K562 (cell line): Measurements from ENCODE around the gene DAPK1. TPM values are rescaled to one million over a fixed set of nuclear protein-coding genes. Genes with fewer than 3 reads are reported as not detected.

Source experiments
- ATAC-seq: fragments of 200-7000 bp; cut with Tn5 transposase; 3 replicates; pipeline ENCODE4 v1.9.1; 2020; ENCODE audit warnings: moderate library complexity
- BruUV-seq: library from RNA; stranded (reverse); fragments of 400-500 nt; replicated peaks from 2 replicates; lab custom pipeline; 2021; lab: Mats Ljungman, UMichigan
- CTCF ChIA-PET: fragments of 300-600 bp; formaldehyde crosslinking; extraction: SDS; loops from one replicate; lab custom pipeline; 2021; ENCODE audit warnings: low intra/inter-chr PET ratio; lab: Yijun Ruan, JAX
- POLR2A ChIA-PET: fragments of 300-600, 350-650 bp; sonication (Branson Sonifier 250); formaldehyde crosslinking; extraction: SDS; loops from one replicate; lab custom pipeline; 2021; ENCODE audit warnings: antibody characterized with exemption, inconsistent platforms; lab: Yijun Ruan, JAX
- DNase-seq, 4 experiments: peaks; one replicate each; pipeline versions ENCODE4 v3.0.0 to v3.0.0-alpha.2; 2011 to 2018; ENCODE audit warnings: low spot score in 3 of 4, mixed read lengths in 3 of 4; ENCODE audit errors: extremely low read depth in 1 of 4
- FAIRE-seq: peaks from 2 replicates; lab custom pipeline; 2011; peaks lifted over from hg19 to GRCh38; lab: Jason Lieb, UNC
- H2AFZ ChIP-seq: 2 replicates; pipeline ENCODE4 v1.6.0; 2011; ENCODE audit warnings: low read depth, low read length, control low read depth, inconsistent platforms
- H3K27ac ChIP-seq: fragments of 200-600 bp; 3 replicates; pipeline ENCODE4 v1.8.0; 2011; ENCODE audit warnings: low read depth, mild to moderate bottlenecking, control low read depth, inconsistent platforms, low read length, moderate library complexity, mixed read lengths; ENCODE audit errors: extremely low read depth
- H3K27me3 ChIP-seq, 2 experiments: fragments of 300-600 bp in 1 of 2; 2 replicates in 1 of 2; 3 replicates in 1 of 2; pipeline versions ENCODE4 v1.6.0 to v1.8.0; 2011; ENCODE audit warnings: inconsistent platforms in 2 of 2, low read length in 2 of 2, mild to moderate bottlenecking in 1 of 2, mixed read lengths in 1 of 2, moderate library complexity in 1 of 2; ENCODE audit not compliant: control insufficient read depth in 2 of 2, insufficient read depth in 2 of 2
- H3K36me3 ChIP-seq: fragments of 300-600 bp; 3 replicates; pipeline ENCODE4 v1.8.0; 2011; ENCODE audit warnings: mild to moderate bottlenecking, low read length, inconsistent platforms; ENCODE audit not compliant: control insufficient read depth, insufficient read depth
- H3K4me1 ChIP-seq, 2 experiments: fragments of 200-600 bp in 1 of 2; replicated peaks in 1 of 2; 2 replicates in 1 of 2; 3 replicates in 1 of 2; pipeline versions ENCODE4 v1.5.1 to v1.8.0; 2011; ENCODE audit warnings: inconsistent platforms in 2 of 2, low read length in 2 of 2, mild to moderate bottlenecking in 1 of 2, mixed read lengths in 1 of 2, moderate library complexity in 1 of 2; ENCODE audit not compliant: control insufficient read depth in 2 of 2, insufficient read depth in 2 of 2
- H3K4me2 ChIP-seq: 2 replicates; pipeline ENCODE4 v1.6.1; 2011; ENCODE audit warnings: low read length, control low read depth, inconsistent platforms, mixed read lengths; ENCODE audit not compliant: insufficient read depth
- H3K4me3 ChIP-seq: fragments of 200-600 bp; sonication (generic), shearing (Covaris generic); 2 replicates; pipeline ENCODE4 v1.5.1; 2016; ENCODE audit warnings: control low read depth, inconsistent platforms
- H3K79me2 ChIP-seq: fragments of 200-600 bp; 3 replicates; pipeline ENCODE4 v1.8.0; 2011; ENCODE audit warnings: low read length, inconsistent platforms; ENCODE audit not compliant: control insufficient read depth, insufficient read depth
- H3K9ac ChIP-seq, 2 experiments: 2 replicates each; pipeline versions ENCODE4 v1.6.0 to v1.6.1; 2011; ENCODE audit warnings: low read depth in 2 of 2, low read length in 2 of 2, control low read depth in 1 of 2, inconsistent platforms in 1 of 2, mild to moderate bottlenecking in 1 of 2, mixed read lengths in 1 of 2; ENCODE audit not compliant: insufficient read depth in 1 of 2
- H3K9me1 ChIP-seq: one replicate; pipeline ENCODE4 v1.6.0; 2011; ENCODE audit warnings: inconsistent platforms, mild to moderate bottlenecking, low read length, moderate library complexity; ENCODE audit not compliant: control insufficient read depth, insufficient read depth
- H3K9me3 ChIP-seq: replicated peaks from 2 replicates; pipeline ENCODE4 v1.5.1; 2011; ENCODE audit warnings: low read depth, low read length, inconsistent platforms; ENCODE audit not compliant: control insufficient read depth, insufficient read depth
- H4K20me1 ChIP-seq: replicated peaks from 2 replicates; pipeline ENCODE4 v1.6.1; 2011; ENCODE audit warnings: low read length, inconsistent platforms, mixed read lengths; ENCODE audit not compliant: control insufficient read depth, insufficient read depth
- PHF21A ChIP-seq: fragments of 450-650 bp; IDR thresholded peaks from 2 replicates; pipeline ENCODE4 v1.6.1; 2017; ENCODE audit warnings: low read depth, borderline replicate concordance
- WGBS: fragments of 100-300 bp; shearing (Covaris generic); methylation state at CpG from one replicate; pipeline ENCODE4 v1.1.6; 2016; ENCODE audit warnings: low coverage, mixed read lengths; ENCODE audit not compliant: insufficient coverage; ENCODE audit errors: missing lambda C conversion rate; 5-methylcytosine and 5-hydroxymethylcytosine counted together
- in situ Hi-C: fragments of 300-500 bp; cut with MboI; formaldehyde crosslinking; loops from 4 replicates; pipeline ENCODE4 v1.15.0; 2018; ENCODE audit warnings: inconsistent platforms, mixed read lengths
- intact Hi-C: fragments of 100-400 bp; cut with micrococcal nuclease; formaldehyde crosslinking; loops from 2 replicates; pipeline ENCODE4 v1.14.2; 2022
- polyA plus RNA-seq, 8 experiments: library from polyadenylated mRNA; depleted of rRNA in 4 of 8; stranded (reverse) in 5 of 8; unstranded in 3 of 8; fragments of >200 nt; fragmentation: Nextera tagmentation in 2 of 8; fragmentation: Illumina TruSeq in 1 of 8; extraction: Ambion mirVana in 2 of 8; extraction: Trizol in 1 of 8; gene quantifications; 2 replicates each; pipeline versions ENCODE4 v1.2.1 to v1.2.3, GENCODE V29; 2011 to 2014; ENCODE audit warnings: inconsistent platforms in 1 of 8, missing spikeins in 1 of 8
- total RNA-seq, 7 experiments: library from RNA; depleted of rRNA in 6 of 7; stranded (reverse); fragments of >200 nt in 6 of 7; fragmentation: Illumina TruSeq in 2 of 7; extraction: Trizol in 2 of 7; gene quantifications; 2 replicates each; pipeline versions ENCODE4 v1.2.1 to v1.2.3, GENCODE V29; 2011 to 2021; ENCODE audit warnings: low replicate concordance in 1 of 7
- TF ChIP-seq, protein P1 (sequence below): sonication (generic); formaldehyde crosslinking; IDR thresholded peaks from 2 replicates; pipeline ENCODE4 v1.8.1; 2023; ENCODE audit warnings: mild to moderate bottlenecking, missing genetic modification reagents, moderate library complexity
- TF ChIP-seq, protein P2 (sequence below): fragments of 450-650 bp; formaldehyde crosslinking; IDR thresholded peaks from 2 replicates; pipeline ENCODE4 v1.4.0; 2020; ENCODE audit warnings: mild to moderate bottlenecking, mixed read lengths

Gene DAPK1
- total and polyA plus RNA-seq, 9 of the 15 experiments (the other 6 are each of a cell fraction or from before 2014, with no cell fraction given) = 1.7 to 26.4 (median 15.8) TPM

DNA sequence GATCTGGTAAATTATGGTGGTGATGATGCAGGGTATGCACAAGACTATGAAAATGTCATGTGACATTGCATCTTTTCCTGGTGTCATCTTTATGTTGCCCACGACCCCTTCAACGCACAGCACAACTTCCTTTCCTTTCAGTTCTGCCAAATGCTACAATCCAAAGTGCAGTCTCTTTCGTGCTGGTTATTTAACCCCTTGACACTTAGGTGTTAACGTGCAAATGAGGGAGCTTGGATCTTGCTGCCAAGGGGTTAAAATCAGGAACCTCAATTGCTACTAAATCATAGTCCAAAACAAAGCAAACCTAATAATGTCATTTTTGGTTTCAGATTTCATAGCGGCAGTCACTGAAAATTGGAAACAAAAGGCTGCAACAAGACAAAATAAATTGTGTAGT is 244.2 kb downstream of the DAPK1 start:
- Histone ChIP-seq H3K79me2 (no peaks in the 10 kb centered on the region), H3K4me2 (no peak overlapping the region), H4K20me1 (no peaks in the 10 kb centered on the region), H3K27me3 (no peaks in the 10 kb centered on the region), H3K36me3 (no peaks in the 10 kb centered on the region), H3K4me1 (peaks cover 0 to 20% of the 10 kb centered on the region in 2 experiments; a peak in 2 of 5 replicates), H3K9ac (no peak overlapping the region), H2AFZ (peak overlapping the region; percentile 72; the same call in 1 of the 2 replicates), H3K27ac (no peak overlapping the region), H3K4me3 (no peak overlapping the region), H3K9me1 (no peaks in the 10 kb centered on the region), H3K9me3 (peaks cover 8% of the 10 kb centered on the region; the same call in 1 of the 2 replicates)
- ChIA-PET CTCF (no interaction called here), POLR2A (no interaction called here)
- 41% methylated on average over 5 of the region's 5 CpGs for WGBS
- no TSS peak for BruUV-seq
- intact Hi-C loops (no loop called here), in situ Hi-C loops (no loop called here)
- FAIRE-seq (no peak), DNase-seq (no peak), ATAC-seq (no peak)
- TF ChIP-seq, protein P1, sequence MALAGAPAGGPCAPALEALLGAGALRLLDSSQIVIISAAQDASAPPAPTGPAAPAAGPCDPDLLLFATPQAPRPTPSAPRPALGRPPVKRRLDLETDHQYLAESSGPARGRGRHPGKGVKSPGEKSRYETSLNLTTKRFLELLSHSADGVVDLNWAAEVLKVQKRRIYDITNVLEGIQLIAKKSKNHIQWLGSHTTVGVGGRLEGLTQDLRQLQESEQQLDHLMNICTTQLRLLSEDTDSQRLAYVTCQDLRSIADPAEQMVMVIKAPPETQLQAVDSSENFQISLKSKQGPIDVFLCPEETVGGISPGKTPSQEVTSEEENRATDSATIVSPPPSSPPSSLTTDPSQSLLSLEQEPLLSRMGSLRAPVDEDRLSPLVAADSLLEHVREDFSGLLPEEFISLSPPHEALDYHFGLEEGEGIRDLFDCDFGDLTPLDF (CRISPR knock-in tag) = no peak
- TF ChIP-seq, protein P2, sequence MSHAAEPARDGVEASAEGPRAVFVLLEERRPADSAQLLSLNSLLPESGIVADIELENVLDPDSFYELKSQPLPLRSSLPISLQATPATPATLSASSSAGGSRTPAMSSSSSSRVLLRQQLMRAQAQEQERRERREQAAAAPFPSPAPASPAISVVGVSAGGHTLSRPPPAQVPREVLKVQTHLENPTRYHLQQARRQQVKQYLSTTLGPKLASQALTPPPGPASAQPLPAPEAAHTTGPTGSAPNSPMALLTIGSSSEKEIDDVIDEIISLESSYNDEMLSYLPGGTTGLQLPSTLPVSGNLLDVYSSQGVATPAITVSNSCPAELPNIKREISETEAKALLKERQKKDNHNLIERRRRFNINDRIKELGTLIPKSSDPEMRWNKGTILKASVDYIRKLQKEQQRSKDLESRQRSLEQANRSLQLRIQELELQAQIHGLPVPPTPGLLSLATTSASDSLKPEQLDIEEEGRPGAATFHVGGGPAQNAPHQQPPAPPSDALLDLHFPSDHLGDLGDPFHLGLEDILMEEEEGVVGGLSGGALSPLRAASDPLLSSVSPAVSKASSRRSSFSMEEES (CRISPR knock-in tag) = peak; percentile 58
- TF ChIP-seq PHF21A = no peak
